Parathyroid adenoma (tissue), 2 donors: ENCODE data around the gene PCK1.

ENCODE experiments used
- H2AFZ ChIP-seq: fragments of 300-600 bp; sonication (generic); one replicate; pipeline ENCODE4 v1.7.0; 2017; ENCODE audit warnings: antibody characterized with exemption, mild to moderate bottlenecking
- H3K27ac ChIP-seq: fragments of 300-600 bp; sonication (generic); one replicate; pipeline ENCODE4 v1.7.0; 2017
- H3K27me3 ChIP-seq: fragments of 300-600 bp; sonication (generic); one replicate; pipeline ENCODE4 v1.7.0; 2017; ENCODE audit warnings: low read length; ENCODE audit not compliant: control insufficient read depth, insufficient read depth
- H3K36me3 ChIP-seq: fragments of 300-600 bp; sonication (generic); one replicate; pipeline ENCODE4 v1.7.0; 2017; ENCODE audit warnings: low read length; ENCODE audit not compliant: control insufficient read depth, insufficient read depth
- H3K4me1 ChIP-seq: fragments of 300-600 bp; sonication (generic); one replicate; pipeline ENCODE4 v1.7.0; 2017; ENCODE audit warnings: control low read depth
- H3K4me2 ChIP-seq: fragments of 300-600 bp; sonication (generic); one replicate; pipeline ENCODE4 v1.7.0; 2017; ENCODE audit warnings: low read length
- H3K4me3 ChIP-seq: fragments of 300-600 bp; sonication (generic); one replicate; pipeline ENCODE4 v1.7.0; 2017; ENCODE audit warnings: low read depth, low read length
- H3K79me2 ChIP-seq: fragments of 300-600 bp; sonication (generic); one replicate; pipeline ENCODE4 v1.7.0; 2017; ENCODE audit warnings: control low read depth
- H3K9ac ChIP-seq: fragments of 300-600 bp; sonication (generic); one replicate; pipeline ENCODE4 v1.7.0; 2017; ENCODE audit warnings: mild to moderate bottlenecking
- H3K9me3 ChIP-seq: fragments of 300-600 bp; sonication (generic); one replicate; pipeline ENCODE4 v1.7.0; 2017; ENCODE audit warnings: low read length; ENCODE audit not compliant: control insufficient read depth
- CTCF ChIP-seq: fragments of 300-600 bp; sonication (generic); IDR thresholded peaks from one replicate; pipeline ENCODE4 v1.7.0; 2017; ENCODE audit warnings: antibody characterized with exemption, mild to moderate bottlenecking
- donor health status: primary hyperparathyroidism.

Gene PCK1

DNA sequence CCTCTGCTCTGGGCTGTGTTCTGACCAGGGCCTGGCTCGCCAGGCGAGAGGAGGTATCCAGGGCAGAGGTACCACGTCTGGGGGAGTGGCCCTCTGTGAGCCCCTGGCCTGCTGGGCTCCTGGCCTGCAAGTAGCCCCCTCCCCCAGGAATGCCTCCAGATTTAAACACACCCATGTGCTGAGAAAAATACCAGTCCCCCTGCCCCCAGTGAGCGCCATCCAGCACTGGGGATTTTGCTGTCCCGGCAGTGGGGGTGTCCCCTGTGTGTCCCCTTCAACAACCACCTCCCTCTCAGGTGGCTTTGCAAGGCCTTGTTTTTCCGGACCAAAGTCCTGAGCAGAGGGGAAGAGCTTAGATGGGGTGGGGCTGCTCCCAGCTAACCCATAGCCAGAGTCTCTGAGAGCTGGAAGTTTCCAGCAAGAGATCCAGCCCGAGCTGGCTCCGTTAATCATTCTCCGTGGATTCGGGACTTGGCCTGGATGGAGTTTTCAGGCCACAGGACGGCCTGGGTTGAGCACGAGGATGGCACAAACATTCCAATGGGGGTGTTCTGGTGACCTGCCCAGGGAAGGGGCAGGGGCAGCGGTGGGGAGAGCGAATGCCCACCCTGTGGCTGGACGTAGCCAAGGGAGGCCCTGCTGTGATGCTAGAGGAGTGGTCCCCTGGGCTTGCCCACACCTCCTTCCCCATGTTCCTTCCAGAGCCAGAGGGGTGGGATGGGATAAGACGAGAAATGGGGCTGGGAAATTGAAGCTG, 29.0 kb downstream of the PCK1 start:
- H2AFZ ChIP-seq, result no peak overlapping the region
- H3K36me3 ChIP-seq, result no peaks in the 10 kb centered on the region
- no peak overlapping the region for H3K27ac ChIP-seq
- H3K4me2 ChIP-seq, result no peak overlapping the region
- no peaks in the 10 kb centered on the region for H3K4me1 ChIP-seq
- H3K79me2 ChIP-seq, result no peaks in the 10 kb centered on the region
- H3K9ac ChIP-seq, result no peak overlapping the region
- H3K9me3 ChIP-seq, result no peaks in the 10 kb centered on the region
- no peak overlapping the region for H3K4me3 ChIP-seq
- TF ChIP-seq CTCF, result no peak
- H3K27me3 ChIP-seq, result no peaks in the 10 kb centered on the region

- no peaks in the 10 kb centered on the region for H3K27me3 ChIP-seq
- no peaks in the 10 kb centered on the region for H3K4me1 ChIP-seq
- no peak overlapping the region for H2AFZ ChIP-seq
- no peak overlapping the region for H3K4me3 ChIP-seq
- no peaks in the 10 kb centered on the region for H3K9me3 ChIP-seq
- H3K9ac ChIP-seq, result no peak overlapping the region
- no peak for TF ChIP-seq CTCF
- no peak overlapping the region for H3K27ac ChIP-seq
- H3K79me2 ChIP-seq, result no peaks in the 10 kb centered on the region
- no peaks in the 10 kb centered on the region for H3K36me3 ChIP-seq
- H3K4me2 ChIP-seq, result no peak overlapping the region
Observed at GRCh38 chr20:57590485-57591288, 29.8 kb downstream of the PCK1 start.

DNA sequence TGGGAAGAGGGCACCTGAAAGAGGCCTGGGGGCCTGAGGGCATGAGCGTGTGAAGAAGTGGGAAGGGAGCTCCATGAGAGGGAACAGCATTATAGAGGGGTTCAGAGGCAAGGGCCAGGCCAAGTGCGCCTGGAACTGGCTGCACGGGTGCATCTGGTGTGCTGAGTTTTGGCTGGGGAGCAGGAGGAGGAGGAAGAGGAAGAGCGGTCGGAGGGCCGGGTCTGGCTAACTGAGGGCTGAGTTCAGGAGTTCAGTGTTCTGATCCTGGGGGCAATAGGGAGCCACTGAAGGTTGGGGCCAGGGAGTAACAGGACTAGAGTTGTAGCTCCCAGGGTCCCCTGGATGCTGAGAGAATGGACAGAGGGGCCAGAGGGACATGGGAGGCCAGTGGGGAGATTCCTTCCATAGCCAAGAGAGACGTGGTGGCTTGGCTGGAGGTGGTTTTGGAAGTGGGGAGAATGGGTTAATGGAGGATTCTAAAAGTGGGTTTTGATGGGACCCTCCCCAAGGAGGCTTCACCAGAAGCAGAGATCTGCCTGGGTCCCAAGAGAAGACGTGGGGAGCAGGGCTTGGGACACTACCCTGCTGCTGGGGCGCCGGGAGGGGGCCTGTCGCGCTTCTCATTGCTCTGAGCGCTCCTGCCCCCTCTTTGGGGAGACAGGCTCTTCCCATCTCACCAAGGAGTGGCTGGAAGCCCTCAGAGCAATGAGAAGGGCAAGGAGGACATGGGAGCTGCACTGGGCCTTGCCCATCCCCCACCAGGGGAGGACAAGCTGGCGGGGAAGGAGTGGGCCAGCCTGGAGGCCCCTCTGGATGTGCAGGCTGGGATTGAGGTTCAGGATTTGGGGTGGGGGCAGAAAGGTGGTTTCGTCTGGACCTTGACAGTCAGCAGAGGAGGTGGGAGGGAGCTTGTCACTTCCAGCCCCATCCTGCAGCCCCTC, 30.6 kb downstream of the PCK1 start:
- H3K27me3 ChIP-seq, result no peaks in the 10 kb centered on the region
- H3K9ac ChIP-seq, result no peak overlapping the region
- no peaks in the 10 kb centered on the region for H3K9me3 ChIP-seq
- TF ChIP-seq CTCF, result no peak
- no peak overlapping the region for H2AFZ ChIP-seq
- no peak overlapping the region for H3K4me3 ChIP-seq
- H3K4me2 ChIP-seq, result no peak overlapping the region
- H3K36me3 ChIP-seq, result no peaks in the 10 kb centered on the region
- H3K79me2 ChIP-seq, result no peaks in the 10 kb centered on the region
- H3K27ac ChIP-seq, result no peak overlapping the region
- no peaks in the 10 kb centered on the region for H3K4me1 ChIP-seq

GRCh38 chr20:57592263-57593092, 31.6 kb downstream of the PCK1 start:
- H3K9me3 ChIP-seq, result no peaks in the 10 kb centered on the region
- H3K27ac ChIP-seq, result no peak overlapping the region
- no peaks in the 10 kb centered on the region for H3K27me3 ChIP-seq
- no peak overlapping the region for H3K4me3 ChIP-seq
- no peaks in the 10 kb centered on the region for H3K4me1 ChIP-seq
- no peak overlapping the region for H3K4me2 ChIP-seq
- no peaks in the 10 kb centered on the region for H3K79me2 ChIP-seq
- H3K9ac ChIP-seq, result no peak overlapping the region
- H2AFZ ChIP-seq, result no peak overlapping the region
- no peak for TF ChIP-seq CTCF
- no peaks in the 10 kb centered on the region for H3K36me3 ChIP-seq
